Skeletal muscle satellite cell (primary cell): ENCODE measurements around the gene HCN2.

Experiments used
- H3K27me3 ChIP-seq: 2 replicates; pipeline ENCODE4 v1.7.0; 2013; ENCODE audit warnings: low read length; ENCODE audit not compliant: control insufficient read depth, insufficient read depth
- H3K36me3 ChIP-seq: 2 replicates; pipeline ENCODE4 v1.7.0; 2013; ENCODE audit warnings: mild to moderate bottlenecking, control low read depth, low read length; ENCODE audit not compliant: insufficient read depth
- H3K4me1 ChIP-seq: 2 replicates; pipeline ENCODE4 v1.7.0; 2013; ENCODE audit warnings: low read length; ENCODE audit not compliant: control insufficient read depth, insufficient read depth
- H3K4me2 ChIP-seq: 2 replicates; pipeline ENCODE4 v1.7.0; 2013; ENCODE audit warnings: mild to moderate bottlenecking, low read length
- H3K4me3 ChIP-seq: 2 replicates; pipeline ENCODE4 v1.7.0; 2013; ENCODE audit warnings: low read length
- H3K9ac ChIP-seq: 2 replicates; pipeline ENCODE4 v1.7.0; 2013; ENCODE audit warnings: mild to moderate bottlenecking, low read depth, low read length, moderate library complexity
- H3K9me3 ChIP-seq: replicated peaks from 2 replicates; pipeline ENCODE4 v1.7.0; 2013; ENCODE audit warnings: mild to moderate bottlenecking, control low read depth, low read length

HCN2 gene

DNA sequence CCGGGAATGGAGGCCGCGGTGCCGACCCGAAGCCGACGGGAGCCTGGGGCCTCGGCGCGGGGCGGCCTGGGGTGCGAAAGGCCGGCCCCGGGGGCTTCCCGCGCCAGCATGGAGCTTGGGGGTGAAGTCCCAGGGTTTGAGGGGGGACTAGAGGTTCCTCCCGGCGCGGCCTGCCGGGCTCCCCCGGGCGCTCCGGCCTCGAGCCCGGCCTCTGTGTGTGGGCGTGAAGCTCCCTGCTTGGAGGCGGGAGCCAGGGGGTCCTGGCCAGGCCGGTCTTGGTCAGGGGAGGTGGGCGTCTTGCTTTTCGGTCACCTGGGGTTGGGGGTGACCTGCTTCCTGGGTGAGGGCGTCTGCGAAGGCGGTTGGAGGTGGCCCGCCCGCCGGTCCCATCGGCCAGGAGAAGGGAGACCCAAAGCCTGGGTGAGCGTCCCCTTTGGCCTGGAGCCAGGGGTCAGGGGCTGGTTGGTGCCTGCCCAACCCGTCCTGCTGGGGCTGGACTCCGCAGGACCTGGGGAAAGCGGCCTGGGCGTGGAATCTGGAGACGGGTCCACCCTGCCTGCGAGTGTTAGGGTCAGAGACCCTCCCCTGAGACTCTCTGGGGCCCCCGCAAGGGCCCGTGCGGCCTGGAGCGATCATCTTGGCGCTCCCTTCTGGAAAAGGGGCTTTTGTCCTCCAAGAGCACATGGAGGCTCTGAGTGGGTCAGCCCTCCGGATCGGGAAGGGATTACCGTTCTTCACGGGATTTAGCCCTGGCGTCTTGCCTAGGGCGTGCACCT is 16.8 kb upstream of the HCN2 start:
- peaks cover 5% of the 10 kb centered on the region for H3K36me3 ChIP-seq
- no peaks in the 10 kb centered on the region for H3K27me3 ChIP-seq
- H3K4me1 ChIP-seq = peaks cover 43% of the 10 kb centered on the region
- H3K9ac ChIP-seq = peak overlapping the region; percentile 96
- peak overlapping the region; percentile 100 for H3K4me2 ChIP-seq
- H3K4me3 ChIP-seq = peak overlapping the region; percentile 90
- no peaks in the 10 kb centered on the region for H3K9me3 ChIP-seq

DNA sequence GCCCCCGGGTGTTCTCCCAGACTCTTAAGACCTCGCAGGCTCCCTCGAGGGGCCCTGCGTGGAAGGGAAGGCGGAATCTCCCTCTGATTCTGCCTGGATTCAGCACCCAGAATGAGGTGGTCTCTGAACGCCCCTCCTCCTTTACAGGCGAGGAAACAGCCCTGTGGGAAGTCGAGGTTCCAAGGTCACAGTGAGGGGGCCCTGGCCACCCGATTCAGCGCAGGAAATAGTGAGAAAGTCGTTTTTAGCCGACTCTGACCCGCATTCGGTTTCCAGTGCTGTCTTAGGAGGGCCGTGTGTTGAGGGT is 16.2 kb upstream of the HCN2 start:
- Histone ChIP-seq H3K36me3 (peaks cover 9% of the 10 kb centered on the region), H3K9me3 (no peaks in the 10 kb centered on the region), H3K27me3 (no peaks in the 10 kb centered on the region), H3K9ac (peak overlapping the region; percentile 96), H3K4me3 (peak overlapping the region; percentile 90), H3K4me2 (peak overlapping the region; percentile 100), H3K4me1 (peaks cover 43% of the 10 kb centered on the region)

DNA sequence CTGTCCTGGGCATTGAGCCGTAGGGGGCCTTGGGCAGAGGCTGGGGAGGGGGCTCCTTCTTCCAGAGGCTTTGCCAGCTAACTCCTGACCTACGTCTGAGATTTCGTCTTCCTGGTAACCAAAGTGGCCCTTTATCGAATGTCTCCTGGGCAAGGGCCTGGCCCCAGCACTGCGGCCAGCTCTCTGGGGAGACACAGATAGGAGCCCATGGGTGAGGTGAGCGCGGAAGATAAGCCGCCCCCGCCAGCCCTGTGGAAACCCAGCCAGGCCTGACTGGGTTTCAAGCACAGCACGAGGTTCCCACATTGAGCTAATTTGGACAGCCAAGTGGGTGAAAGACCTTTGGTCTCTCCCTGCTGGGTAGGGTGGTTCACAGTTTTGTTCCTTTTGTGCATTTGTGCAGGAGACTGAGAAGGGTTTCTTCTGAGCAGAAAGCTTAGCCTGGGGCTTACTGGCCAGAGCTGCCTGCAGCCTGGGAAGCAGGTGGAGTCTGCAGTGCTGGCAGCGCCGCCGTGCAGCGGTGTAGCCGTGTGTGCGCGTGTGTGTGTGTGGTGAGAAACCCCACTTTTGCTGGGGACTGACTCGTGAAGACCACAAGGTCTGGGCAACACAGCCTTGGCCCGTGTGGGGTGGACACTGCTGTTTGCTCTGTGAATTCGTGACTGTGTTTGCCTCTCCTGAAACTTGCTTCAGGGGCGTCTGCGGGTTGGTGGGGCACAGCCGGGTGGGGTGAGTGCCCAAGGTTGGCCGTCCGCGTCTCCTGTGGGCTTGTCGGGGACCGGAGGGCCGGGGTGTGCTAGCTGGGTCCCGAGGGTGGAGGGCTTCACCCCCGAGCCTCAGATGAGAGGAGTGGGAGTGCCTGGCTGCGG is 14.8 kb upstream of the HCN2 start:
- no peaks in the 10 kb centered on the region for H3K27me3 ChIP-seq
- peak overlapping the region; percentile 85 for H3K4me2 ChIP-seq
- H3K9me3 ChIP-seq = no peaks in the 10 kb centered on the region
- H3K4me1 ChIP-seq = peaks cover 43% of the 10 kb centered on the region
- H3K4me3 ChIP-seq = peak overlapping the region; percentile 58
- H3K36me3 ChIP-seq = peaks cover 9% of the 10 kb centered on the region
- no peak overlapping the region for H3K9ac ChIP-seq

DNA sequence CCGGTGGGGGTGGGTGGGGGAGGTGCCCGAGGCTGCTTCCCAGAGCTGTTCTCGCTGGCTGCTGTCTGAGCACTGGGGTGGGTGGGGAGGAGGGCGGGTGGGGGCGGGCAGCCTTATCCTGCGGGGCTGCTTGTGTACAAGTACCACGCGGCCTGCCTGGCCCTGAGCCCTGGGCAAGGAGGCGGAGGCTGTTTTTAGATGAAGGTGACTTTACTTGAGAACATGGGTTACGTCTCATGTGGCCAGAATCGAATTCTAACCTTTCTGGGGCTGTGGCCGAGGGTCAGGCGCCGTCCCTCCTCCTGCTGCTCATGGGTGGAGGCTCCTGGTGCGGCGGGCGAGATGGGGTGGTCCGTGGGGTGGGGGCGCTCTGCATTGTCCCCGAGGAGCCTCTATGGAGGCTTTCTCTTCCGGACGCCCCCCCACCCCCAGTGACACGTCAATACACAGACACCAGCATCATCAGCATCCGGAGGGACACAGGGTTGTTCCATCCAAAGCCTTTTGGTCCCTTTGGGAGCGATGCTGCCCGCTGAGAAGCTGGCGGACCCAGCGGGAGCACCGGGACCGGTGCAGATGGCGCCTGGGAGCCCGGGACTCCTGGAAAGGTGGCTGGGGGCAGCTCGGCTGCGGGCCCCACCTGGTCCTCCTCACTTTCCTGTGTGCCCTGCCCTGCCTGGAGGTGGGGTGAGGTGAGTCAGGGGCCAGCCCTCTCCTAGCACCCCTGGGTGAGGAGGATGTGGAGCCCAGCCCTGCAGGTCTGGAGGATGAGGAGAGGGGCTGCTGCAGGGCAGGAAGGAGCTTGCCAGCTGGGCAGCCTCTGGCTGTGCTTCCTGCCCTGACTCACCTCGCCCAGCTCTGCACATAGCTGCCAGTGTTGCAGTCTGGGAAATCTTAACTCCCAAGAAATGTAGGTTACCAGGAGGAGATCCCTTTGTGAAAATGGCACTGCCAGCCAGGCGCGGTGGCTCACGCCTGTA is 13.9 kb upstream of the HCN2 start:
- Histone ChIP-seq H3K9ac (peak overlapping the region; percentile 3), H3K4me3 (peak overlapping the region; percentile 58), H3K36me3 (peaks cover 9% of the 10 kb centered on the region), H3K4me1 (peaks cover 43% of the 10 kb centered on the region), H3K4me2 (peak overlapping the region; percentile 85), H3K27me3 (no peaks in the 10 kb centered on the region), H3K9me3 (no peaks in the 10 kb centered on the region)

DNA sequence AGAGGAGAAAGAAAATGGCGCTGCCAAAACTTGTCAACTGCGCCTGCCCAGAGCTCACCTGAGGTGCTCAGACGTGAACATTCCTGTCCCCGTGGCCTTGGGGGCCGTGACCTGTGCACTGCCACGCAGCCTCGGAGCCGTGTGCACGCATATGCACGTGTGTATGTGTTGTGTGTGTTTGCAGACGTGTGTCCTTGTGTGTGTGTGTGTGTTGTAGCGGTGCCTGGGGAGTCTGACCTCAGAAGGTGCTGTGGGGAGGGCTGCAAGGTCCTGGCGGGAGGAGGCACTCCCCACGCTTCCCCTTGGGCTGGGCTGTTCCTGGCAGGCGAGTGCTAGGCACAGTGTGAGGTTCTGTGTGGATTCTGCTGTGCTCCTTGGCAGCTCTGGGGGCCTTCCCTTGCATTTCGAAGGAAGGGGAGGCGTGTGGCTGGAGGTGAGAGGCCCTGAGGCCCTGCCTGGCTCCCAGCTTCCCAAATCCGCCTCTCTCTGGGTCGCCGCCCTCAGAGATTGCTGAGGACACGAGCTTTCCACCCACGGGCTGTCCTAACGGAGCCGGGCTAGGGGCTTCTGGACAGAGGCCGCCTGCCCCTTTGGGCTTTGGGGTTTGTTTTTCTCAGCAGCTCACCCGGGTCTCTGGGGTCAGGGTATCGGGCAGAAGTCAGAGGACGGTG is 12.8 kb upstream of the HCN2 start:
- H3K9ac ChIP-seq = peak overlapping the region; percentile 2
- no peaks in the 10 kb centered on the region for H3K27me3 ChIP-seq
- H3K9me3 ChIP-seq = no peaks in the 10 kb centered on the region
- peaks cover 19% of the 10 kb centered on the region for H3K36me3 ChIP-seq
- no peak overlapping the region for H3K4me2 ChIP-seq
- peaks cover 34% of the 10 kb centered on the region for H3K4me1 ChIP-seq
- H3K4me3 ChIP-seq = no peak overlapping the region

DNA sequence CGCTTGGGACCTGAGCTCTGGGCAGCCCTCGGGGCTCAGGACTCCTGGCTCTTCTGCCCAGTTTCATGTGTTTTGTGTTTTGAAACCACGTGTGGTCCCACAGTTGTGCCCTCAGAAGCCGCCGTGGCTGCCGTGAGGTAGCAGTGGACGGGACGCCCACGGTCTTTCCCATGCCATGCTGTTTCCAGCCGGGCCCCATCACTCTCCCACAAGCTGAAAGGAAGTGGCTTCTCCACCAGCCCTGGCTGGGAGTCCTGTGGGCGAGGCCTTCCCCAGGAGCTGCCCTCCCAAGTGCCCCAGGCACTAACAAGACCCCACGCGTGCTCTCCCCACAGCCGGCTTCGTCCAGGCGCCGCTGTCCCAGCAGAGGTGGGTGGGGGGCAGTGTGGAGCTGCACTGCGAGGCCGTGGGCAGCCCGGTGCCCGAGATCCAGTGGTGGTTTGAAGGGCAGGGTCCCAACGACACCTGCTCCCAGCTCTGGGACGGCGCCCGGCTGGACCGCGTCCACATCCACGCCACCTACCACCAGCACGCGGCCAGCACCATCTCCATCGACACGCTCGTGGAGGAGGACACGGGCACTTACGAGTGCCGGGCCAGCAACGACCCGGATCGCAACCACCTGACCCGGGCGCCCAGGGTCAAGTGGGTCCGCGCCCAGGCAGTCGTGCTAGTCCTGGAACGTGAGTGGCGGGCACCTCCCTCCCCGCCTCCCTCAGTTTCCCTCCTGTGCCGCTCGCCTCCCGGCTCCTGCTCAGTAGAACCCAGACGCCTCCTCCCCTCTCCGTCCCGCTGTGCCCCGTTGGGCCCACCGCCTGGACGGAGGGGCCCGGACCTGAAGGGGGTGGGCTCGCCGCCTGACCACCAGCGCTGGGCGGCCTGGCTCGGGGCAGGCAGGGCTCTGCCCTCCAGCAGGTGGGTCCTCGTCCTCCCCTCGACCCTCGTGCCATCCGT is 12.0 kb upstream of the HCN2 start:
- Histone ChIP-seq H3K27me3 (no peaks in the 10 kb centered on the region), H3K9ac (no peak overlapping the region), H3K36me3 (peaks cover 23% of the 10 kb centered on the region), H3K4me2 (no peak overlapping the region), H3K4me1 (peaks cover 37% of the 10 kb centered on the region), H3K9me3 (no peaks in the 10 kb centered on the region), H3K4me3 (no peak overlapping the region)

DNA sequence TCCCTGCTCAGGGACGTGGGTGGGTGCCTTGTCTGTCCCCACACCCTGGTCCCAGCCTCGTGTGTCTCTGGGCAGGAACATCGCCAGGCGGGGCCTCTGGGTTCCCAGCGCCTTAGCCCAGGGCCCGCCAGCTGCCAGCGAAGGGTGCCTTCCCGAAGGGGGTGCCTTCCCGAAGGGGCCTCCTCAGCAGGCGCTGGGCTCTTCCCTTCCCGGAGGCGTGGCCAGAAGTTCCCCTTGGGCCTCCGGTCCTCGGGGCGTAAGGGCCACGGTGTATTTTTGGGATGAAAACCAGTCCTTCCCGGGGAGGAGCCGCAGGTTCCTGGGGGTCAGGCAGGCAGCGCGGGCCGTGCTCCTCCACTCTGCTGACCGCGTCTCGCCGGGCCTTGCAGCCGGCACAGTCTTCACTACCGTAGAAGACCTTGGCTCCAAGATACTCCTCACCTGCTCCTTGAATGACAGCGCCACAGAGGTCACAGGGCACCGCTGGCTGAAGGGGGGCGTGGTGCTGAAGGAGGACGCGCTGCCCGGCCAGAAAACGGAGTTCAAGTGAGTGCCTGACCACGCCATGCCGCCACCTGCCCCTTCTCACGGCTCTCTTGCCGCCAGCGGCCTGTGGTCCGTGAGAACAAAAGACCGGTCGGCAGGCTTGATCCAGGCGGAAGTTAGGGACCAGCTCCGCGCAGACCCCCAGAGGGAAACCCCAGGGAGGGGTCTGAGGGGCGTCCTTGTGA is 10.4 kb upstream of the HCN2 start:
- Histone ChIP-seq H3K4me1 (peaks cover 48% of the 10 kb centered on the region), H3K27me3 (no peaks in the 10 kb centered on the region), H3K9me3 (no peaks in the 10 kb centered on the region), H3K4me3 (no peak overlapping the region), H3K4me2 (no peak overlapping the region), H3K36me3 (peaks cover 35% of the 10 kb centered on the region), H3K9ac (no peak overlapping the region)

DNA sequence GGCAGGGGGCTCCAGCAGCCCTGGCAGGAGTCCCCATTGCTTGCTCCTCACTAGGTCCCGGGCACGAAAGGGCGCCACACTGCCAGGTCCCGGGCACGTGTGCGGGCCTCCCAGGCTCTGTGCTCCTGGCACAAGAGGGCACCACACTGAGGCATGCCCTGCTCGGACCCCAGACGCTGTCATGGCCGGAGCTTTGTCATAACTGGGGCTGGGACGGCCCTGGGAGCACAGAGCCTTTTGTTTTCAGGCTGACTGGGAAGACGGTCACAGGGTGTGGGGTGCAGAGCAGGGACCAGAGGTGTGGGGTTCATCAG is 9.9 kb upstream of the HCN2 start:
- H3K36me3 ChIP-seq = peaks cover 35% of the 10 kb centered on the region
- H3K4me2 ChIP-seq = no peak overlapping the region
- H3K9ac ChIP-seq = no peak overlapping the region
- no peaks in the 10 kb centered on the region for H3K27me3 ChIP-seq
- H3K4me1 ChIP-seq = peaks cover 43% of the 10 kb centered on the region
- H3K9me3 ChIP-seq = no peaks in the 10 kb centered on the region
- H3K4me3 ChIP-seq = no peak overlapping the region

DNA sequence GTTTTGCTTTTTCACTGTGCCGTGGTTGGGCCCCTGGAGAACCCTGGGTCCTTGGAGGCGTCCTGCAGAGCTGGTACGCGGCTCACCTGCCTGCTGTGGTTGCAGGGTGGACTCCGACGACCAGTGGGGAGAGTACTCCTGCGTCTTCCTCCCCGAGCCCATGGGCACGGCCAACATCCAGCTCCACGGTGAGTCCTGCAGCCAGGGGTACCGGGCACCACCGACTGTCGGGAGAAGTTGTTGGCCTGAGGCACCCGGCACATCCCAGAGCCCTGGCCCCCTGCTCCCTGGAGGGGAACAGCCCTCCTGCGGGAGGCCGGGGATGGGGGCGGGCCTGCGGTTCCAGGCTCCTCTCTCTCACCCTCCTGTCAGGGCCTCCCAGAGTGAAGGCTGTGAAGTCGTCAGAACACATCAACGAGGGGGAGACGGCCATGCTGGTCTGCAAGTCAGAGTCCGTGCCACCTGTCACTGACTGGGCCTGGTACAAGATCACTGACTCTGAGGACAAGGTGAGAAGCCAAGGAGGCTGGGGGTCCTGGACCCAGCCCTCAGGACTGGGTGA is 9.3 kb upstream of the HCN2 start:
- H3K36me3 ChIP-seq = peaks cover 35% of the 10 kb centered on the region
- no peak overlapping the region for H3K4me2 ChIP-seq
- H3K9me3 ChIP-seq = no peaks in the 10 kb centered on the region
- H3K9ac ChIP-seq = no peak overlapping the region
- H3K27me3 ChIP-seq = no peaks in the 10 kb centered on the region
- no peak overlapping the region for H3K4me3 ChIP-seq
- peaks cover 38% of the 10 kb centered on the region for H3K4me1 ChIP-seq
